ENCODE data around the gene CXorf38. TPM values are rescaled to one million over a fixed set of nuclear protein-coding genes. Genes with fewer than 3 reads are reported as not detected.
A peak's percentile ranks its signal among the peaks of the same experiment; 100 is the strongest.

The CXorf38 gene
- total and polyA plus RNA-seq, 2 of the 8 experiments (the other 6 are each of a cell fraction or from before 2014, with no cell fraction given) = 3.6 to 6.4 TPM

GRCh38 chrX:40579900-40580536 is 67.3 kb downstream of the CXorf38 start:
- Histone ChIP-seq H3K27ac (ENCODE audit: low read depth, low read length) (peak overlapping the region; percentile 59; the same call in 1 of the 2 replicates), H2AK5ac (ENCODE audit: low read depth, low read length) (no peak overlapping the region), H3K36me3 (ENCODE audit: control insufficient read depth in 2 of 4, insufficient read depth in 4 of 4, low read length in 3 of 4) (no peaks in the 10 kb centered on the region), H2BK12ac (ENCODE audit: low read depth, low read length) (no peak overlapping the region), H2BK20ac (ENCODE audit: low read length) (no peak overlapping the region), H3K14ac (ENCODE audit: insufficient read length) (no peak overlapping the region), H3K27me3 (replicated peaks in 1 of 4; ENCODE audit: control insufficient read depth in 3 of 4, extremely low read depth in 1 of 4, insufficient read depth in 3 of 4, low read length in 3 of 4) (no peaks in the 10 kb centered on the region), H3K4me1 (replicated peaks in 1 of 4; ENCODE audit: control insufficient read depth in 3 of 4, insufficient read depth in 4 of 4, low read length in 3 of 4) (no peaks in the 10 kb centered on the region), H2BK5ac (ENCODE audit: low read depth, low read length) (no peak overlapping the region; the same call in 1 of the 2 replicates), H3K56ac (replicated peaks; ENCODE audit: insufficient read length, low read depth, low read length) (no peak overlapping the region), H3K4me3 (ENCODE audit: extremely low read depth in 1 of 4, insufficient read depth in 2 of 4, low read depth in 3 of 4, low read length in 4 of 4) (peak overlapping the region; percentile 65 to 78 (median 71)), H3K4ac (replicated peaks; ENCODE audit: insufficient read length, low read depth, low read length) (no peak overlapping the region), H2AFZ (ENCODE audit: low read length) (no peak overlapping the region), H4K20me1 (replicated peaks in 1 of 2; ENCODE audit: control insufficient read depth in 1 of 2, insufficient read depth in 2 of 2, low read length in 2 of 2) (peaks cover 2 to 3% of the 10 kb centered on the region in 2 experiments), H2BK120ac (replicated peaks; ENCODE audit: low read depth, low read length) (no peak overlapping the region), H3K18ac (ENCODE audit: extremely low read depth, low read length) (no peak overlapping the region; the same call in 1 of the 2 replicates), H3K79me2 (ENCODE audit: control insufficient read depth in 1 of 2, insufficient read depth in 2 of 2, low read length in 2 of 2) (peaks cover 0 to 27% of the 10 kb centered on the region in 2 experiments; a peak in 2 of 4 replicates), H4K5ac (ENCODE audit: insufficient read length, low read depth, low read length) (peak overlapping the region; percentile 93), H3K23me2 (ENCODE audit: low read depth, low read length) (no peaks in the 10 kb centered on the region), H3K79me1 (ENCODE audit: low read depth, low read length) (no peaks in the 10 kb centered on the region), H2BK15ac (ENCODE audit: low read length) (no peak overlapping the region), H3K9me3 (ENCODE audit: insufficient read depth in 2 of 2, low read depth in 1 of 2, low read length in 1 of 2) (no peaks in the 10 kb centered on the region), H4K8ac (ENCODE audit: extremely low read depth, insufficient read depth, low read length) (no peak overlapping the region), H4K91ac (replicated peaks; ENCODE audit: insufficient read length, low read length) (no peak overlapping the region), H3K9ac (replicated peaks in 1 of 4; ENCODE audit: extremely low read depth in 1 of 4, low read depth in 3 of 4, low read length in 3 of 4) (peak overlapping the region in 1 of 4 experiments; percentile 48; a peak in 2 of 7 replicates), H3K23ac (ENCODE audit: insufficient read length) (no peak overlapping the region), H3K4me2 (ENCODE audit: insufficient read depth in 1 of 2, low read depth in 2 of 2, low read length in 2 of 2) (peak overlapping the region; percentile 39 to 57)
- DNase-seq (ENCODE audit: low read depth in 1 of 2, low spot score in 2 of 2) (no peak), FAIRE-seq (no peak)
- 18% methylated on average over 12 of the region's 12 CpGs; no CpG with 5 or more reads in 1 of the 2 experiments for WGBS, 2 experiments (ENCODE audit: extremely low coverage in 1 of 2, insufficient coverage in 1 of 2, insufficient read length in 1 of 2, insufficient replicate concordance in 2 of 2, low coverage in 1 of 2, low lambda C conversion rate in 2 of 2, missing lambda C conversion rate in 1 of 2)
- CTCF ChIA-PET (ENCODE audit: partially characterized antibody) = interaction anchor here (0.7 kb wide), 1 partner anchor 9 kb away, joined by 3 read pairs; no protein-coding TSS in a partner anchor
- POLR2A ChIA-PET (ENCODE audit: partially characterized antibody) = interaction anchor here (0.8 kb wide), 1 partner anchor 38 kb away, joined by 3 read pairs; no protein-coding TSS in a partner anchor
- TF ChIP-seq SIN3A (conservative IDR thresholded peaks at IDR 0.05 in 1 of 2, IDR thresholded peaks at IDR 0.05 in 1 of 2; ENCODE audit: low read depth in 1 of 2, low read length in 2 of 2) (no peak), SAP30 (IDR thresholded peaks at IDR 0.05; ENCODE audit: insufficient read depth, insufficient replicate concordance, low read length) (no peak), RFX5 (IDR thresholded peaks at IDR 0.05; ENCODE audit: borderline replicate concordance, low read depth, low read length) (no peak), TCF12 (IDR thresholded peaks at IDR 0.05; ENCODE audit: low read depth, low read length) (no peak), SP2 (IDR thresholded peaks at IDR 0.05; ENCODE audit: low read length) (no peak), FOSL1 (IDR thresholded peaks at IDR 0.05; ENCODE audit: insufficient read depth, low read depth, low read length) (no peak), RBBP5 (IDR thresholded peaks at IDR 0.05; ENCODE audit: borderline replicate concordance, low read depth, low read length) (no peak), NANOG (IDR thresholded peaks at IDR 0.05; ENCODE audit: insufficient read depth, low read depth, low read length, poor library complexity, severe bottlenecking) (no peak), CTCF (IDR thresholded peaks at IDR 0.05; ENCODE audit: control extremely low read depth in 1 of 3, insufficient read depth in 1 of 3, low read depth in 1 of 3, low read length in 3 of 3) (no peak)

Measured in H1 (cell line).